Calu3 (cell line): ENCODE measurements around the gene PEF1. TPM values are rescaled to one million over a fixed set of nuclear protein-coding genes. Genes with fewer than 3 reads are reported as not detected.

ENCODE experiments used
- BruUV-seq: library from RNA; stranded (reverse); fragments of 400-500 nt; replicated peaks from 2 replicates; lab custom pipeline; 2021; lab: Mats Ljungman, UMichigan
- CTCF ChIA-PET: fragments of 300-600 bp; sonication (Branson Sonifier 250); formaldehyde crosslinking; loops from one replicate; lab custom pipeline; 2022; ENCODE audit warnings: antibody characterized with exemption; lab: Charles Lee
- DNase-seq: peaks from one replicate; pipeline ENCODE4 v3.0.0; 2022
- H3K27ac Mint-ChIP-seq: one replicate; pipeline ENCODE4 v1.8.0; 2022; ENCODE audit warnings: mixed read lengths; ENCODE audit not compliant: unreplicated experiment
- H3K27me3 Mint-ChIP-seq: one replicate; pipeline ENCODE4 v1.8.0; 2022; ENCODE audit warnings: mixed read lengths; ENCODE audit not compliant: unreplicated experiment
- H3K36me3 Mint-ChIP-seq: one replicate; pipeline ENCODE4 v1.8.0; 2022; ENCODE audit warnings: mild to moderate bottlenecking, moderate library complexity, mixed read lengths; ENCODE audit not compliant: insufficient read depth, unreplicated experiment
- H3K4me1 Mint-ChIP-seq: one replicate; pipeline ENCODE4 v1.8.0; 2022; ENCODE audit warnings: mild to moderate bottlenecking, low read depth, mixed read lengths; ENCODE audit not compliant: unreplicated experiment
- H3K4me3 Mint-ChIP-seq: one replicate; pipeline ENCODE4 v1.8.0; 2022; ENCODE audit warnings: mild to moderate bottlenecking, low read depth, moderate library complexity, mixed read lengths; ENCODE audit not compliant: unreplicated experiment
- H3K9me3 Mint-ChIP-seq: one replicate; pipeline ENCODE4 v1.8.0; 2022; ENCODE audit warnings: low read depth, mixed read lengths; ENCODE audit not compliant: unreplicated experiment
- intact Hi-C: fragments of 100-400 bp; cut with micrococcal nuclease; formaldehyde crosslinking; loops from one replicate; pipeline ENCODE4 v1.10.0; 2022; ENCODE audit not compliant: unreplicated experiment
- total RNA-seq: library from RNA; stranded (reverse); gene quantifications from 2 replicates; pipeline ENCODE4 v1.2.3, GENCODE V29; 2022
- TF ChIP-seq, protein P1 (sequence below): fragments of 200-600 bp; IDR thresholded peaks from one replicate; pipeline ENCODE4 v1.8.0; 2022; ENCODE audit warnings: antibody characterized with exemption; ENCODE audit not compliant: unreplicated experiment

Gene PEF1
- total RNA-seq, 1 experiment from 2014 or later: 61.5 TPM

DNA sequence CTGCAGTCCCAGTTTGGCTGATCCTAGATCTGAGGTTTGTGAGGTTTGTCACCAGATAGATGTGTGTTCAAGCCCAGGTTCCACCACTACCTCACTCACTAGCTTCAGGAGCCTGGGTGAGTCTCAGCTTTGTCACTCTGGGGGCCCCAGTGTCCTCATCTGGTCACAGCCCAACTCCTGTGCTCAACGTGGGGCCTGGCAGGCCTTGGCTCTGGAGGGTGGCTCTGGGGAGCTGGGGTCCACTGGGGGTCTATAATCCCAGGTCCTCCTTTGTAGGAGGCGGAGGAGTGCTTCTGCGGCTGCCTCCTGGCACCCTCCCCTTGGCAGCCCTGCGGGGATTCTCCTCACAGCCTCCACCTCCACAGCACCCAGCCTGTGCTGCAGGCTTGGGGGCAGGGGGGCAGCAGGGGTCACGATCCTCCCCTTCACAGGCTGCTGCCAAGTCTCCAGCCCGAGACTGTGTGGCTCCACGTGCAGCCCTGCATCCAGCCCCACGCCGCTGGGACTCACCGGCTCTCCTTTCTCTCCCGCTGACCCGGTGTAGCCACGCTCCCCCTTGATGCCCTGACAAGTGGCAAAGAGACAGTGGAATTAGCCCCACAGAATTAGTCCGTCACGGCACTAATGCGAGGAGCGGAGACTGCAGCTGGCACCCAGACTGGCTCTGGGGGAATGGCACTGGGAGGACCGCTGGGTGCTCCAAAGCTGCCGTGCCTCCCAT is 22.5 kb upstream of the PEF1 start:
- peaks cover 40% of the 10 kb centered on the region for H3K27me3 Mint-ChIP-seq
- no peak for DNase-seq
- no peak overlapping the region for H3K4me3 Mint-ChIP-seq
- H3K9me3 Mint-ChIP-seq: no peaks in the 10 kb centered on the region
- no peak overlapping the region for H3K27ac Mint-ChIP-seq
- peaks cover 19% of the 10 kb centered on the region for H3K36me3 Mint-ChIP-seq
- H3K4me1 Mint-ChIP-seq: peaks cover 34% of the 10 kb centered on the region
- BruUV-seq: no TSS peak
- CTCF ChIA-PET: interaction anchor here (0.7 to 2.3 kb wide), 7 partner anchors 36 to 297 kb away, joined by 3 to 20 read pairs (median 4); partner anchors contain the start of gene COL16A1
- TF ChIP-seq, protein P1, sequence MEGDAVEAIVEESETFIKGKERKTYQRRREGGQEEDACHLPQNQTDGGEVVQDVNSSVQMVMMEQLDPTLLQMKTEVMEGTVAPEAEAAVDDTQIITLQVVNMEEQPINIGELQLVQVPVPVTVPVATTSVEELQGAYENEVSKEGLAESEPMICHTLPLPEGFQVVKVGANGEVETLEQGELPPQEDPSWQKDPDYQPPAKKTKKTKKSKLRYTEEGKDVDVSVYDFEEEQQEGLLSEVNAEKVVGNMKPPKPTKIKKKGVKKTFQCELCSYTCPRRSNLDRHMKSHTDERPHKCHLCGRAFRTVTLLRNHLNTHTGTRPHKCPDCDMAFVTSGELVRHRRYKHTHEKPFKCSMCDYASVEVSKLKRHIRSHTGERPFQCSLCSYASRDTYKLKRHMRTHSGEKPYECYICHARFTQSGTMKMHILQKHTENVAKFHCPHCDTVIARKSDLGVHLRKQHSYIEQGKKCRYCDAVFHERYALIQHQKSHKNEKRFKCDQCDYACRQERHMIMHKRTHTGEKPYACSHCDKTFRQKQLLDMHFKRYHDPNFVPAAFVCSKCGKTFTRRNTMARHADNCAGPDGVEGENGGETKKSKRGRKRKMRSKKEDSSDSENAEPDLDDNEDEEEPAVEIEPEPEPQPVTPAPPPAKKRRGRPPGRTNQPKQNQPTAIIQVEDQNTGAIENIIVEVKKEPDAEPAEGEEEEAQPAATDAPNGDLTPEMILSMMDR: no peak
- intact Hi-C loops: no loop called here

DNA sequence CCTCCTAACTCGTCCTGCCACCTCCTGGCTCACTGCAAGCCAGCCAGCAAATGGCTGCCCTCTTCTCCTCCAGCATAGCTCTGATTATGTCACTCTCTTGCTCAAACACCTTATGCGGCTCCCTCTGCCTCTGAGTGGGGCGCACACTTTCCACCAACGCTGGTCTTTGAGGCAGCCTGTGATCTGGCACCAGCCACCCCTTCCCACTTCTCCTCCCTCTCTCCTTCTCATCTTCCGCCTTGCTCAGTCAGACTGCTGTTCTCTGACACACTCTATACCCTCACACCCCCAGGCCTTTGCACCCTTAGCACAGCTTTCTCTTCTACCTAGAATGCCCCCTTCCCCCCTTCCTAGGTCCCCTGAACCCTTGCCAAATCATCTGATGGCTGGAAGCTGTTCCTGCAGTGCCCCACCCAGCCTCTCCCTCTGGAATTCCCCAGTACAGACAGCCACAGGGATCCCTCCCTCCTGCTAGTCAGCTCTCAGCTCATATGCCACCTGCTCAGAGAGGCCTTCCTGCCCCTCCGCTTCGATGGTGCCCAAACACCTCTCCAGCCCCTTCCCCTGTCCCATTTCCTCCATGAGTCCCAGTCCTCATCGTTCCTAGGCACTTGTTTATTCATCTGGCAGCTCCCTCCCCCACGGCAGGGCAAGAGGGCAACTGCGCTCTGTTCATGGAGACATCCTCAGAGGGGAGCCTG is 21.7 kb upstream of the PEF1 start:
- BruUV-seq: no TSS peak
- H3K27ac Mint-ChIP-seq: peak overlapping the region; percentile 22
- H3K4me3 Mint-ChIP-seq: no peak overlapping the region
- intact Hi-C loops: loop anchor here (1.0 kb wide), 1 partner anchor 122 kb away; no protein-coding TSS in a partner anchor
- peaks cover 19% of the 10 kb centered on the region for H3K36me3 Mint-ChIP-seq
- peaks cover 40% of the 10 kb centered on the region for H3K27me3 Mint-ChIP-seq
- DNase-seq: peak; percentile 69
- H3K4me1 Mint-ChIP-seq: peaks cover 34% of the 10 kb centered on the region
- CTCF ChIA-PET: interaction anchor here (0.6 to 2.3 kb wide), 8 partner anchors 37 to 298 kb away, joined by 3 to 20 read pairs (median 4); partner anchors contain the start of gene COL16A1
- TF ChIP-seq, protein P1: no peak
- H3K9me3 Mint-ChIP-seq: no peaks in the 10 kb centered on the region

DNA sequence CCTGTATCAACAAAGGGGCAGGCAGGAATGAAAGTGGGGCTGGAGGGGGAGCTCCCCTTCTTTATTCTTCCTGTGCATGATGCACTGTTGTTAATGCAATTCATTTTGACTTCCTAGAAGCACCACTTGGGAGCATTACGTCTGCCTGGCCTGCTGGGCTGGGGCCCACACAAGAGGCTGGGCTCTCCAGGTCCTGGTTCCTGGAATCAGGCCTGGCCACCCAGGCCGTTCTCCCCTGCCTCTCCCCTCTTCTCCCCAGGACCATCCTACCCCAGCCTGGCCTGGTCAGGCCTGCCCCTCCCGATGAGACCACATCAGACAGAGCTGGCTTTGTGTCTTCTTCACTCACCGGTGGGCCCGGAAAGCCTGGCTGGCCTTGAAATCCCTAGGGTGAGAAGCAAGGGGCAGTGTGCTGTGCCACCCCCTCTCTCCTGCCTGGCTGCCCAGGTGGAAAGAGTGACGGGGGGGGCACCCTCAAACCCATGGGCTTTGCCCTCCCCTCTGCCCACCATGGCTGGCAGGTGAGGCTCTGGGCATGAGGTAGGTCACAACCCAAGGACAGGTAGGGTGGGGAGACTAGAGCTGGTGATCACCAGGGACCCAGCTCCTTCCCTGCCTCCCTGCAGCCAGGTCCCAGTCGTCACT is 20.7 kb upstream of the PEF1 start:
- H3K4me3 Mint-ChIP-seq: no peak overlapping the region

DNA sequence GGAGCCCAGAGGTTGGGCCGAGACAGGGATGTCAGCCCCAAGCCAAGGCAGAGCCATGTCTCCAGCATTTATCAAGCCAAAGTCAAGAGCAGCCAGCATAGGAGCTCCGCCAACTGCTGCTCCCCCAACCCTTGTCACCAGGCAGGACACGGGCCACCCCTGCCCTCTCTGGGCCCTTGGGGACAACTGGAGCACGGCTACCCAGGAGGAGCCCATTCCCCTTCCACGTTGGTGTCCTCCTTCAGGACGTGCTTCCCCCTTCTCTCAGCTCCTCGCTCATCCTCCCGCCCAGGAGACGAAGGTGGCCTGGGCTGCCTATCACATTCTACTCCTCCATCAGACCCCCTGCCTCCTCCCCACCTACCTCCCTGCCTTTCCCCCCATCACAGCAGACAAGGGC is 19.9 kb upstream of the PEF1 start:
- DNase-seq: no peak
- TF ChIP-seq, protein P1: no peak
- H3K4me1 Mint-ChIP-seq: peaks cover 20% of the 10 kb centered on the region
- H3K4me3 Mint-ChIP-seq: no peak overlapping the region
- H3K9me3 Mint-ChIP-seq: no peaks in the 10 kb centered on the region
- intact Hi-C loops: loop anchor here (1.0 to 2.0 kb wide), 2 partner anchors 42 to 81 kb away; no protein-coding TSS in a partner anchor
- no TSS peak for BruUV-seq
- CTCF ChIA-PET: interaction anchor here (0.8 to 1.9 kb wide), 7 partner anchors 48 to 299 kb away, joined by 3 to 28 read pairs (median 5); no protein-coding TSS in a partner anchor
- H3K36me3 Mint-ChIP-seq: peaks cover 10% of the 10 kb centered on the region
- peaks cover 42% of the 10 kb centered on the region for H3K27me3 Mint-ChIP-seq
- H3K27ac Mint-ChIP-seq: no peak overlapping the region

More for the DNA sequence above, 20.7 kb upstream of the PEF1 start:
- CTCF ChIA-PET: interaction anchor here (0.6 to 2.3 kb wide), 4 partner anchors 43 to 124 kb away, joined by 5 to 20 read pairs (median 8); no protein-coding TSS in a partner anchor
- Mint-ChIP-seq H3K27ac (no peak overlapping the region), H3K27me3 (peaks cover 42% of the 10 kb centered on the region), H3K4me1 (peaks cover 28% of the 10 kb centered on the region), H3K9me3 (no peaks in the 10 kb centered on the region), H3K36me3 (peaks cover 18% of the 10 kb centered on the region)
- no peak for DNase-seq
- no TSS peak for BruUV-seq
- intact Hi-C loops: loop anchor here (2.0 kb wide), 1 partner anchor 41 kb away; no protein-coding TSS in a partner anchor
- TF ChIP-seq, protein P1: no peak
